ENCODE data around the gene PANX3.

- TF ChIP-seq POU6F1 (CRISPR knock-in tag; IDR thresholded peaks at IDR 0.05; ENCODE audit: borderline replicate concordance, low read depth) (no peak), TOX (CRISPR knock-in tag; IDR thresholded peaks at IDR 0.05; ENCODE audit: borderline replicate concordance) (no peak), SNAI2 (CRISPR knock-in tag; IDR thresholded peaks at IDR 0.05) (no peak), CREB5 (CRISPR knock-in tag; IDR thresholded peaks at IDR 0.05; ENCODE audit: low read depth) (no peak)
Observed at GRCh38 chr11:124658501-124658900, 47.3 kb downstream of the PANX3 start.

All from SK-N-SH treated with all-trans-retinoic acid at 6 μM for 48 hours (cell line).